LNCAP (cell line): ENCODE results near the gene FKBP3.

Source experiments
- TF ChIP-seq, protein P1 (sequence below): fragments of 450-650 bp; IDR thresholded peaks from 2 replicates; pipeline ENCODE4 v1.5.1; 2017; ENCODE audit warnings: mild to moderate bottlenecking

The FKBP3 gene

DNA sequence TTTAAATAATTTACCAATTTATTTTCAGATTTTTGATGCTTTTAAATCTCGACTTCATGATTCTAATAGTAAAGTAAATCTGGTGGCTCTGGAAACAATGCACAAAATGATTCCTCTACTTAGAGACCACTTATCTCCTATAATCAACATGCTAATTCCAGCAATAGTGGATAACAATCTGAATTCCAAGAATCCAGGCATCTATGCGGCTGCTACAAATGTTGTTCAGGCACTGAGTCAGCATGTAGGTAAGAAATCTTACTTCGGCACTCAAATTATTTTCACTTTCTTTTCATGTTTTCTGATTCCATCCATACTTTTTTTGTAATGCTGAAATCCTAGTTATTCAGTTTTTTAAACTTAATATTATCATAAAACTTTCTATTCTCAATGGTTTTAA, 65.9 kb downstream of the FKBP3 start:
- TF ChIP-seq, protein P1, sequence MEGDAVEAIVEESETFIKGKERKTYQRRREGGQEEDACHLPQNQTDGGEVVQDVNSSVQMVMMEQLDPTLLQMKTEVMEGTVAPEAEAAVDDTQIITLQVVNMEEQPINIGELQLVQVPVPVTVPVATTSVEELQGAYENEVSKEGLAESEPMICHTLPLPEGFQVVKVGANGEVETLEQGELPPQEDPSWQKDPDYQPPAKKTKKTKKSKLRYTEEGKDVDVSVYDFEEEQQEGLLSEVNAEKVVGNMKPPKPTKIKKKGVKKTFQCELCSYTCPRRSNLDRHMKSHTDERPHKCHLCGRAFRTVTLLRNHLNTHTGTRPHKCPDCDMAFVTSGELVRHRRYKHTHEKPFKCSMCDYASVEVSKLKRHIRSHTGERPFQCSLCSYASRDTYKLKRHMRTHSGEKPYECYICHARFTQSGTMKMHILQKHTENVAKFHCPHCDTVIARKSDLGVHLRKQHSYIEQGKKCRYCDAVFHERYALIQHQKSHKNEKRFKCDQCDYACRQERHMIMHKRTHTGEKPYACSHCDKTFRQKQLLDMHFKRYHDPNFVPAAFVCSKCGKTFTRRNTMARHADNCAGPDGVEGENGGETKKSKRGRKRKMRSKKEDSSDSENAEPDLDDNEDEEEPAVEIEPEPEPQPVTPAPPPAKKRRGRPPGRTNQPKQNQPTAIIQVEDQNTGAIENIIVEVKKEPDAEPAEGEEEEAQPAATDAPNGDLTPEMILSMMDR = no peak

DNA sequence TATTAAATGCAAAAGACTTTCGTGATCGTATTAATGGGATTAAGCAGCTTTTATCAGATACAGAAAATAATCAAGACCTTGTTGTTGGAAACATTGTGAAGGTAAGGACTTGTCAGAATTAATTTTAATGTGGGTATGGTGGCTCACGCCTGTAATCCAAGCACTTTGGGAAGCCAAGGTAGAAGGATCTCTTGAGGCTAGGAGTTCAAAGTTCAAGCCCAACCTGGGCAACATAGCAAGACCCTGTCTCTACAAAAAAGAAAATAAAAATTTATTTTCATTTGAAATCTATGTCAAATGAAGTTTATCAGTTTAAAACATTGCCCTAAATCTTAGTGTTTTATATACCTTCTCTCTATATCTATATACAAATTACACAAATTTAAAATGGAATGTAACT, 67.6 kb downstream of the FKBP3 start:
- TF ChIP-seq, protein P1 = no peak

DNA sequence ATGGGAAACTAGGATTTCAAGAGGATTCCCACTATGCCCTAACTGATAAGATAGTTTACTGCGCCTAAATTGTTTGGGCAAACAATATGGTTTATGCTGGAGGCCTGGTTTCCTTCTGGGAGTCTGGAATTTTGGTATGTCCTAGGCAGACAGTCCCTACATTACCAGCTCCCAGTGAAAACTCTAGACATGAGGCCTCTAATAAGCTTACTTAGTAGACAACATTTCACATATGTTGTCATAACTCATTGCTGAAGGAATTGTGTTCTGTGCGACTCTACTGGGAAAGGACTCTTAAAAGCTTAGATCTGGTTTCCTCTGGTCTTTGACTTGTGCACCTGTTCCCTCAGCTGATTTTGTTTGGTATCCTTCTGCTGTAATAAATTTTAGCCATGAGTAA, 68.3 kb downstream of the FKBP3 start:
- TF ChIP-seq, protein P1 = no peak
